ENCODE data around the gene SPIB.

- no peak for TF ChIP-seq CTCF (IDR thresholded peaks at IDR 0.05; ENCODE audit: low read depth, low read length)
- TF ChIP-seq EZH2phosphoT487 (IDR thresholded peaks at IDR 0.05; ENCODE audit: low read depth) = no peak
Measured at GRCh38 chr19:50431343-50432220, 12.8 kb downstream of the SPIB start.

Measured in OCI-LY3 (cell line).